HEK293 (cell line): ENCODE results near the gene TRMU.

ENCODE experiments used
- CTCF ChIA-PET: fragments of 350-600 bp; formaldehyde crosslinking; extraction: SDS; loops from one replicate; lab custom pipeline; 2021; ENCODE audit warnings: antibody characterized with exemption; lab: Yijun Ruan, JAX
- POLR2A ChIA-PET: fragments of 300-600 bp; formaldehyde crosslinking; extraction: SDS; loops from one replicate; lab custom pipeline; 2020; ENCODE audit warnings: antibody characterized with exemption, inconsistent platforms; lab: Yijun Ruan, JAX
- H3K27ac ChIP-seq: fragments of 200-500 bp; sonication (Bioruptor generic); 2 replicates; pipeline ENCODE4 v1.5.1; 2014; ENCODE audit warnings: low read depth, low read length, control low read depth, inconsistent platforms; ENCODE audit errors: extremely low read depth
- H3K36me3 ChIP-seq, 2 experiments: fragments of 200-500 bp in 1 of 2; sonication (Bioruptor generic) in 1 of 2; 1 replicate in 1 of 2; 2 replicates in 1 of 2; pipeline ENCODE4 v1.5.1; 2014 to 2017; ENCODE audit warnings: inconsistent platforms in 2 of 2, low read length in 2 of 2; ENCODE audit not compliant: control insufficient read depth in 2 of 2, insufficient read depth in 1 of 2
- H3K4me1 ChIP-seq: fragments of 200-500 bp; sonication (Bioruptor generic); 2 replicates; pipeline ENCODE4 v1.5.1; 2014; ENCODE audit warnings: mild to moderate bottlenecking, low read length, inconsistent platforms; ENCODE audit not compliant: control insufficient read depth, insufficient read depth
- H3K4me3 ChIP-seq: 2 replicates; pipeline ENCODE4 v1.5.1; 2011; ENCODE audit warnings: low read depth, mild to moderate bottlenecking, control low read depth, low read length, moderate library complexity
- H3K9me3 ChIP-seq: fragments of 200-500 bp; sonication (Bioruptor generic); 2 replicates; pipeline ENCODE4 v1.5.1; 2014; ENCODE audit warnings: low read depth, low read length, inconsistent platforms; ENCODE audit not compliant: control insufficient read depth, insufficient read depth
- BCL11B ChIP-seq: fragments of 450-650 bp; formaldehyde crosslinking; IDR thresholded peaks from 2 replicates; pipeline ENCODE4 v1.5.1; 2016; ENCODE audit warnings: low read depth, missing biosample characterization, missing genetic modification characterization
- EGR2 ChIP-seq: fragments of 450-650 bp; formaldehyde crosslinking; IDR thresholded peaks from 2 replicates; pipeline ENCODE4 v1.5.1; 2016; ENCODE audit warnings: low read depth, missing biosample characterization, missing genetic modification characterization
- HIC1 ChIP-seq: fragments of 450-650 bp; formaldehyde crosslinking; IDR thresholded peaks from 2 replicates; pipeline ENCODE4 v1.5.1; 2016; ENCODE audit warnings: missing biosample characterization, missing genetic modification characterization
- HOXA7 ChIP-seq: sonication (generic); formaldehyde crosslinking; IDR thresholded peaks from 2 replicates; pipeline ENCODE4 v1.8.1; 2022; ENCODE audit warnings: missing genetic modification reagents, borderline replicate concordance
- INSM2 ChIP-seq: fragments of 450-650 bp; formaldehyde crosslinking; IDR thresholded peaks from 2 replicates; pipeline ENCODE4 v1.5.1; 2016; ENCODE audit warnings: missing biosample characterization, missing genetic modification characterization
- KLF10 ChIP-seq: fragments of 450-650 bp; IDR thresholded peaks from 2 replicates; pipeline ENCODE4 v1.5.1; 2018; ENCODE audit warnings: missing biosample characterization, mild to moderate bottlenecking, missing genetic modification characterization
- KLF7 ChIP-seq: fragments of 450-650 bp; formaldehyde crosslinking; IDR thresholded peaks from 2 replicates; pipeline ENCODE4 v1.5.1; 2016; ENCODE audit warnings: missing biosample characterization, missing genetic modification characterization, borderline replicate concordance
- OSR2 ChIP-seq: fragments of 450-650 bp; formaldehyde crosslinking; IDR thresholded peaks from 2 replicates; pipeline ENCODE4 v1.5.1; 2016; ENCODE audit warnings: missing biosample characterization, missing genetic modification characterization
- REST ChIP-seq: fragments of 450-650 bp; formaldehyde crosslinking; IDR thresholded peaks from 2 replicates; pipeline ENCODE4 v1.5.1; 2016; ENCODE audit warnings: missing biosample characterization, missing genetic modification characterization
- ZNF114 ChIP-seq: fragments of 450-650 bp; formaldehyde crosslinking; IDR thresholded peaks from 2 replicates; pipeline ENCODE4 v1.5.0; 2017; ENCODE audit warnings: missing biosample characterization, missing genetic modification characterization
- ZNF146 ChIP-seq: fragments of 450-650 bp; formaldehyde crosslinking; IDR thresholded peaks from 2 replicates; pipeline ENCODE4 v1.5.1; 2016; ENCODE audit warnings: missing biosample characterization, missing genetic modification characterization
- ZNF248 ChIP-seq: fragments of 450-650 bp; formaldehyde crosslinking; IDR thresholded peaks from 2 replicates; pipeline ENCODE4 v1.5.1; 2017; ENCODE audit warnings: missing biosample characterization, missing genetic modification characterization
- ZNF302 ChIP-seq: fragments of 450-650 bp; formaldehyde crosslinking; IDR thresholded peaks from 2 replicates; pipeline ENCODE4 v1.5.1; 2016; ENCODE audit warnings: missing biosample characterization, missing genetic modification characterization, low read depth
- ZNF416 ChIP-seq: fragments of 450-650 bp; formaldehyde crosslinking; IDR thresholded peaks from 2 replicates; pipeline ENCODE4 v1.5.1; 2016; ENCODE audit warnings: missing biosample characterization, missing genetic modification characterization
- ZNF449 ChIP-seq: fragments of 450-650 bp; formaldehyde crosslinking; IDR thresholded peaks from 2 replicates; pipeline ENCODE4 v1.5.1; 2017; ENCODE audit warnings: missing biosample characterization, mild to moderate bottlenecking, missing genetic modification characterization, moderate library complexity
- ZNF488 ChIP-seq: fragments of 450-650 bp; formaldehyde crosslinking; IDR thresholded peaks from 2 replicates; pipeline ENCODE4 v1.5.1; 2016; ENCODE audit warnings: missing biosample characterization, missing genetic modification characterization
- ZNF521 ChIP-seq: fragments of 450-650 bp; formaldehyde crosslinking; IDR thresholded peaks from 2 replicates; pipeline ENCODE4 v1.5.1; 2017; ENCODE audit warnings: missing biosample characterization, mild to moderate bottlenecking, missing genetic modification characterization
- ZNF529 ChIP-seq: fragments of 450-650 bp; formaldehyde crosslinking; IDR thresholded peaks from 2 replicates; pipeline ENCODE4 v1.5.1; 2017; ENCODE audit warnings: missing genetic modification characterization, missing biosample characterization; ENCODE audit not compliant: insufficient replicate concordance
- ZNF580 ChIP-seq: fragments of 450-650 bp; formaldehyde crosslinking; IDR thresholded peaks from 2 replicates; pipeline ENCODE4 v1.5.1; 2016; ENCODE audit warnings: missing biosample characterization, missing genetic modification characterization
- ZNF629 ChIP-seq: fragments of 450-650 bp; formaldehyde crosslinking; IDR thresholded peaks from 2 replicates; pipeline ENCODE4 v1.5.1; 2017; ENCODE audit warnings: missing biosample characterization, missing genetic modification characterization

The TRMU gene

GRCh38 chr22:46300491-46300890 is 35.0 kb upstream of the TRMU start:
- no peak overlapping the region for H3K4me3 ChIP-seq
- ChIA-PET POLR2A (no interaction called here), CTCF (interaction anchor here (0.6 to 1.0 kb wide), 3 partner anchors 15 to 233 kb away, joined by 3 read pairs; no protein-coding TSS in a partner anchor)
- peaks cover 61 to 70% of the 10 kb centered on the region in 2 experiments for H3K36me3 ChIP-seq
- no peak overlapping the region for H3K27ac ChIP-seq
- TF ChIP-seq OSR2 (no peak), INSM2 (tag by site-specific recombination) (no peak), HIC1 (no peak), REST (tag by site-specific recombination) (no peak), BCL11B (tag by site-specific recombination) (no peak), ZNF488 (tag by site-specific recombination) (no peak), EGR2 (tag by site-specific recombination) (no peak), HOXA7 (no peak), ZNF146 (no peak), ZNF521 (no peak), ZNF529 (tag by site-specific recombination) (no peak), ZNF629 (no peak), ZNF114 (tag by site-specific recombination) (no peak), ZNF580 (no peak), ZNF302 (tag by site-specific recombination) (no peak), ZNF248 (tag by site-specific recombination) (no peak), KLF10 (tag by site-specific recombination) (no peak), ZNF449 (tag by site-specific recombination) (no peak), KLF7 (no peak), ZNF416 (tag by site-specific recombination) (no peak)
- no peaks in the 10 kb centered on the region for H3K9me3 ChIP-seq
- H3K4me1 ChIP-seq, result peaks cover 7% of the 10 kb centered on the region
